C4-2B (cell line): ENCODE measurements around the gene ZBTB18.

Experiments used
- H3K27ac ChIP-seq: fragments of 450-650 bp; 2 replicates; pipeline ENCODE4 v1.5.1; 2017
- CTCF ChIP-seq: fragments of 450-650 bp; conservative IDR thresholded peaks from 2 replicates; pipeline ENCODE4 v1.5.1; 2017; ENCODE audit warnings: mild to moderate bottlenecking
- ZFX ChIP-seq: fragments of 450-650 bp; IDR thresholded peaks from 2 replicates; pipeline ENCODE4 v1.6.1; 2017

ZBTB18 gene

GRCh38 chr1:244104309-244105060 is 53.4 kb downstream of the ZBTB18 start:
- no peak for TF ChIP-seq CTCF
- no peak for TF ChIP-seq ZFX
- no peak overlapping the region for H3K27ac ChIP-seq

GRCh38 chr1:244106176-244106575 is 55.1 kb downstream of the ZBTB18 start:
- H3K27ac ChIP-seq, result no peak overlapping the region
- TF ChIP-seq ZFX (no peak), CTCF (no peak)
